Naive B cell (primary cell): ENCODE data around the gene HSPBP1. TPM values are rescaled to one million over a fixed set of nuclear protein-coding genes. Genes with fewer than 3 reads are reported as not detected.

Experiments
- ATAC-seq, 2 donors: fragments of 150-1000 bp; cut with Tn5 transposase; 2 replicates each; pipeline ENCODE4 v1.10.0; 2021; ENCODE audit warnings: low read depth in 2 of 2, mild to moderate bottlenecking in 2 of 2, moderate library complexity in 2 of 2
- DNase-seq: peaks from one replicate; pipeline ENCODE4 v3.0.0; 2022
- H3K27ac Mint-ChIP-seq, 6 donors: one replicate each; pipeline ENCODE4 v1.8.0; 2020 to 2022; ENCODE audit warnings: mild to moderate bottlenecking in 6 of 6, mixed read lengths in 6 of 6, moderate library complexity in 5 of 6, inconsistent platforms in 2 of 6
- H3K27me3 Mint-ChIP-seq, 3 donors: one replicate each; pipeline ENCODE4 v1.8.0; 2021 to 2022; ENCODE audit warnings: mixed read lengths in 3 of 3, mild to moderate bottlenecking in 1 of 3
- H3K36me3 Mint-ChIP-seq, 2 donors: one replicate each; pipeline ENCODE4 v1.8.0; 2020 to 2022; ENCODE audit warnings: mixed read lengths in 2 of 2, inconsistent platforms in 1 of 2, mild to moderate bottlenecking in 1 of 2
- H3K4me1 Mint-ChIP-seq, 3 donors: one replicate each; pipeline ENCODE4 v1.8.0; 2020 to 2022; ENCODE audit warnings: mixed read lengths in 3 of 3, inconsistent platforms in 1 of 3, mild to moderate bottlenecking in 1 of 3, moderate library complexity in 1 of 3
- H3K4me3 Mint-ChIP-seq, 8 donors: one replicate each; pipeline ENCODE4 v1.8.0; 2020 to 2022; ENCODE audit warnings: mild to moderate bottlenecking in 8 of 8, mixed read lengths in 8 of 8, moderate library complexity in 8 of 8, inconsistent platforms in 2 of 8
- H3K9me3 Mint-ChIP-seq, 7 donors: one replicate each; pipeline ENCODE4 v1.8.0; 2020 to 2022; ENCODE audit warnings: mixed read lengths in 7 of 7, mild to moderate bottlenecking in 5 of 7, inconsistent platforms in 2 of 7, moderate library complexity in 1 of 7
- polyA plus RNA-seq, 6 donors: library from polyadenylated mRNA; unstranded; fragments of 300-500 nt; fragmentation: Illumina TruSeq; gene quantifications; one replicate each; pipeline ENCODE4 v1.2.3, GENCODE V29; 2021; ENCODE audit warnings: low read depth in 6 of 6

HSPBP1 gene
- polyA plus RNA-seq, 6 donors from 2014 or later = 22.6 to 40.0 (median 32.6) TPM

- H3K4me1 Mint-ChIP-seq = peaks cover 50 to 77% (median 62%) of the 10 kb centered on the region in 3 donors
- DNase-seq (no peak), ATAC-seq (no peak)
- peaks cover 4 to 6% (median 5%) of the 10 kb centered on the region in 3 donors for H3K27me3 Mint-ChIP-seq
- H3K4me3 Mint-ChIP-seq = peak overlapping the region; percentile 42 to 100 (median 92)
- H3K27ac Mint-ChIP-seq = peak overlapping the region; percentile 71 to 100 (median 94)
- no peaks in the 10 kb centered on the region for H3K9me3 Mint-ChIP-seq
- H3K36me3 Mint-ChIP-seq = peaks cover 0 to 2% of the 10 kb centered on the region in 2 donors
Measured at GRCh38 chr19:55278391-55279135, 1.3 kb downstream of the HSPBP1 start.

GRCh38 chr19:55277494-55277893 is 2.4 kb downstream of the HSPBP1 start:
- peak overlapping the region in 4 of 6 donors; percentile 42 to 99 (median 91) for H3K27ac Mint-ChIP-seq
- peaks cover 0 to 7% of the 10 kb centered on the region in 2 donors for H3K36me3 Mint-ChIP-seq
- H3K9me3 Mint-ChIP-seq = no peaks in the 10 kb centered on the region
- no peak for DNase-seq
- H3K4me3 Mint-ChIP-seq = peak overlapping the region in 7 of 8 donors; percentile 10 to 100 (median 74)
- ATAC-seq = no peak
- H3K27me3 Mint-ChIP-seq = peaks cover 0 to 5% (median 0%) of the 10 kb centered on the region in 3 donors
- H3K4me1 Mint-ChIP-seq = peaks cover 43 to 71% (median 54%) of the 10 kb centered on the region in 3 donors

GRCh38 chr19:55276720-55277430 is 3.0 kb downstream of the HSPBP1 start:
- peaks cover 0 to 5% (median 0%) of the 10 kb centered on the region in 3 donors for H3K27me3 Mint-ChIP-seq
- peak; percentile 46 for DNase-seq
- no peaks in the 10 kb centered on the region for H3K9me3 Mint-ChIP-seq
- peaks cover 45 to 71% (median 54%) of the 10 kb centered on the region in 3 donors for H3K4me1 Mint-ChIP-seq
- peaks cover 5 to 13% of the 10 kb centered on the region in 2 donors for H3K36me3 Mint-ChIP-seq
- H3K27ac Mint-ChIP-seq = peak overlapping the region; percentile 96 to 99 (median 97)
- ATAC-seq = peak; percentile 15 to 22
- H3K4me3 Mint-ChIP-seq = peak overlapping the region; percentile 64 to 88 (median 80)

- DNase-seq (peak; percentile 61), ATAC-seq (peak; percentile 40 to 45)
- H3K36me3 Mint-ChIP-seq = peaks cover 6 to 16% of the 10 kb centered on the region in 2 donors
- no peaks in the 10 kb centered on the region for H3K9me3 Mint-ChIP-seq
- peak overlapping the region; percentile 96 to 99 (median 97) for H3K27ac Mint-ChIP-seq
- peak overlapping the region; percentile 64 to 88 (median 80) for H3K4me3 Mint-ChIP-seq
- H3K4me1 Mint-ChIP-seq = peaks cover 44 to 64% (median 47%) of the 10 kb centered on the region in 3 donors
- peaks cover 0 to 4% (median 0%) of the 10 kb centered on the region in 3 donors for H3K27me3 Mint-ChIP-seq
Measured at GRCh38 chr19:55275851-55276719, 3.8 kb downstream of the HSPBP1 start.

GRCh38 chr19:55273978-55274707 is 5.8 kb downstream of the HSPBP1 start:
- no peaks in the 10 kb centered on the region for H3K9me3 Mint-ChIP-seq
- no peaks in the 10 kb centered on the region for H3K27me3 Mint-ChIP-seq
- peaks cover 12 to 25% of the 10 kb centered on the region in 2 donors for H3K36me3 Mint-ChIP-seq
- H3K27ac Mint-ChIP-seq = peak overlapping the region in 1 of 6 donors; percentile 16
- H3K4me3 Mint-ChIP-seq = no peak overlapping the region
- ATAC-seq (no peak), DNase-seq (no peak)
- peaks cover 32 to 48% (median 39%) of the 10 kb centered on the region in 3 donors for H3K4me1 Mint-ChIP-seq

- Mint-ChIP-seq H3K4me1 (peaks cover 21 to 33% (median 30%) of the 10 kb centered on the region in 3 donors), H3K36me3 (peaks cover 14 to 25% of the 10 kb centered on the region in 2 donors), H3K9me3 (no peaks in the 10 kb centered on the region), H3K27ac (peak overlapping the region in 1 of 6 donors; percentile 84), H3K4me3 (peak overlapping the region in 1 of 8 donors; percentile 60), H3K27me3 (no peaks in the 10 kb centered on the region)
- no peak for ATAC-seq
- no peak for DNase-seq
Measured at GRCh38 chr19:55272142-55272541, 7.8 kb downstream of the HSPBP1 start.

GRCh38 chr19:55270172-55270942 is 9.6 kb downstream of the HSPBP1 start:
- no peak overlapping the region for H3K27ac Mint-ChIP-seq
- no peaks in the 10 kb centered on the region for H3K27me3 Mint-ChIP-seq
- peaks cover 0 to 5% (median 2%) of the 10 kb centered on the region in 7 donors for H3K9me3 Mint-ChIP-seq
- H3K36me3 Mint-ChIP-seq = peaks cover 20 to 34% of the 10 kb centered on the region in 2 donors
- H3K4me1 Mint-ChIP-seq = peaks cover 14 to 27% (median 18%) of the 10 kb centered on the region in 3 donors
- H3K4me3 Mint-ChIP-seq = no peak overlapping the region
- ATAC-seq (no peak), DNase-seq (no peak)

- ATAC-seq = no peak
- H3K4me1 Mint-ChIP-seq = peaks cover 8 to 27% (median 8%) of the 10 kb centered on the region in 3 donors
- H3K27ac Mint-ChIP-seq = no peak overlapping the region
Measured at GRCh38 chr19:55269299-55269698, 10.6 kb downstream of the HSPBP1 start.

GRCh38 chr19:55266840-55267239 is 13.1 kb downstream of the HSPBP1 start:
- peak overlapping the region in 1 of 6 donors; percentile 5 for H3K27ac Mint-ChIP-seq
- H3K4me3 Mint-ChIP-seq = no peak overlapping the region
- peaks cover 15 to 27% of the 10 kb centered on the region in 2 donors for H3K36me3 Mint-ChIP-seq
- DNase-seq = no peak
- peaks cover 8 to 23% (median 8%) of the 10 kb centered on the region in 3 donors for H3K4me1 Mint-ChIP-seq
- no peak for ATAC-seq
- H3K27me3 Mint-ChIP-seq = no peaks in the 10 kb centered on the region
- H3K9me3 Mint-ChIP-seq = peaks cover 0 to 5% (median 2%) of the 10 kb centered on the region in 7 donors

More at GRCh38 chr19:55269299-55269698, 10.6 kb downstream of the HSPBP1 start:
- H3K27me3 Mint-ChIP-seq = no peaks in the 10 kb centered on the region
- no peak overlapping the region for H3K4me3 Mint-ChIP-seq
- peaks cover 0 to 5% (median 2%) of the 10 kb centered on the region in 7 donors for H3K9me3 Mint-ChIP-seq
- H3K36me3 Mint-ChIP-seq = peaks cover 20 to 34% of the 10 kb centered on the region in 2 donors
- DNase-seq = no peak

- Mint-ChIP-seq H3K27ac (peak overlapping the region in 2 of 6 donors; percentile 5 to 76), H3K27me3 (no peaks in the 10 kb centered on the region), H3K9me3 (peaks cover 0 to 5% (median 2%) of the 10 kb centered on the region in 7 donors), H3K4me3 (peak overlapping the region in 1 of 8 donors; percentile 59), H3K36me3 (peaks cover 14 to 26% of the 10 kb centered on the region in 2 donors), H3K4me1 (peaks cover 8 to 22% (median 8%) of the 10 kb centered on the region in 3 donors)
- ATAC-seq (no peak), DNase-seq (no peak)
Measured at GRCh38 chr19:55266404-55266803, 13.5 kb downstream of the HSPBP1 start.

GRCh38 chr19:55265723-55266386 is 14.1 kb downstream of the HSPBP1 start:
- ATAC-seq (no peak), DNase-seq (no peak)
- H3K27ac Mint-ChIP-seq = no peak overlapping the region
- peaks cover 0 to 5% (median 2%) of the 10 kb centered on the region in 7 donors for H3K9me3 Mint-ChIP-seq
- H3K4me1 Mint-ChIP-seq = peaks cover 8 to 19% (median 8%) of the 10 kb centered on the region in 3 donors
- peak overlapping the region in 2 of 8 donors; percentile 59 to 65 for H3K4me3 Mint-ChIP-seq
- H3K36me3 Mint-ChIP-seq = peaks cover 14 to 23% of the 10 kb centered on the region in 2 donors
- no peaks in the 10 kb centered on the region for H3K27me3 Mint-ChIP-seq
